SU-DHL-6 (cell line): Measurements from ENCODE around the gene FBXL20.

Experiments used
- EZH2phosphoT487 ChIP-seq: fragments of 200-600 bp; sonication (generic), shearing (Covaris generic); conservative IDR thresholded peaks from 2 replicates; pipeline ENCODE4 v1.6.1; 2018; ENCODE audit warnings: mild to moderate bottlenecking, antibody characterized with exemption, low read length, moderate library complexity, mixed read lengths
- TF ChIP-seq, protein P1 (sequence below): fragments of 200-600 bp; sonication (generic); IDR thresholded peaks from one replicate; pipeline ENCODE4 v1.5.1; 2017; ENCODE audit warnings: antibody characterized with exemption, mild to moderate bottlenecking, low read length, moderate library complexity; ENCODE audit not compliant: insufficient read depth, poor library complexity, severe bottlenecking

DNA sequence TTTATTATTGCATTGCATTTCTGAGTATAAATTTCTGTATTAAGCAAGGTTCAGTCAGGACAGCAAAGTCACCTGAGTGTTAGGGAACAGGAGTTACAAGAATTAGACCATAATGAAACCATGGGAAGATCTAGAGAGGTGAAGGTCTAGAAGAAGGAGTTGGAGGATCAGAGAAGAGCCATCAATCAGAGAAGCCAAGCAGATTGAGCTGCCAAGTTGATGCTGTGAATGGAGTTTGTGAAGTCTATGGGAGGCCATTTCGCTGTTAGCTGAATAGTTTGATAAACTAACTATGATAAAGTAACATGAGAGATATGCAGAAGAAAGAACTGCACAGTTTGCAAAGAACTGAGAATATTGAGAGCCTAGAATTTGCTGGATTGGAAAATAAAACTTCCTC is 40.4 kb downstream of the FBXL20 start:
- TF ChIP-seq, protein P1, sequence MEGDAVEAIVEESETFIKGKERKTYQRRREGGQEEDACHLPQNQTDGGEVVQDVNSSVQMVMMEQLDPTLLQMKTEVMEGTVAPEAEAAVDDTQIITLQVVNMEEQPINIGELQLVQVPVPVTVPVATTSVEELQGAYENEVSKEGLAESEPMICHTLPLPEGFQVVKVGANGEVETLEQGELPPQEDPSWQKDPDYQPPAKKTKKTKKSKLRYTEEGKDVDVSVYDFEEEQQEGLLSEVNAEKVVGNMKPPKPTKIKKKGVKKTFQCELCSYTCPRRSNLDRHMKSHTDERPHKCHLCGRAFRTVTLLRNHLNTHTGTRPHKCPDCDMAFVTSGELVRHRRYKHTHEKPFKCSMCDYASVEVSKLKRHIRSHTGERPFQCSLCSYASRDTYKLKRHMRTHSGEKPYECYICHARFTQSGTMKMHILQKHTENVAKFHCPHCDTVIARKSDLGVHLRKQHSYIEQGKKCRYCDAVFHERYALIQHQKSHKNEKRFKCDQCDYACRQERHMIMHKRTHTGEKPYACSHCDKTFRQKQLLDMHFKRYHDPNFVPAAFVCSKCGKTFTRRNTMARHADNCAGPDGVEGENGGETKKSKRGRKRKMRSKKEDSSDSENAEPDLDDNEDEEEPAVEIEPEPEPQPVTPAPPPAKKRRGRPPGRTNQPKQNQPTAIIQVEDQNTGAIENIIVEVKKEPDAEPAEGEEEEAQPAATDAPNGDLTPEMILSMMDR, result no peak
- TF ChIP-seq EZH2phosphoT487, result no peak
